D341Med (cell line): ENCODE measurements around the gene HCFC2.

ENCODE experiments used
- DNase-seq: peaks from one replicate; pipeline ENCODE4 v3.0.0; 2012; ENCODE audit warnings: low spot score

Gene HCFC2

GRCh38 chr12:104121001-104121400 is 56.7 kb downstream of the HCFC2 start:
- DNase-seq: no peak

- no peak for DNase-seq
These were observed 58.0 kb downstream of the HCFC2 start for GRCh38 chr12:104122298-104122697.

GRCh38 chr12:104126548-104126947 is 62.2 kb downstream of the HCFC2 start:
- no peak for DNase-seq

GRCh38 chr12:104130760-104131159 is 66.4 kb downstream of the HCFC2 start:
- no peak for DNase-seq

- no peak for DNase-seq
These were observed 67.3 kb downstream of the HCFC2 start for GRCh38 chr12:104131609-104132008.

- no peak for DNase-seq
These were observed 68.1 kb downstream of the HCFC2 start for GRCh38 chr12:104132351-104132956.

GRCh38 chr12:104133321-104133720 is 69.0 kb downstream of the HCFC2 start:
- no peak for DNase-seq

- no peak for DNase-seq
These were observed 69.5 kb downstream of the HCFC2 start for GRCh38 chr12:104133866-104134265.

GRCh38 chr12:104134882-104135281 is 70.6 kb downstream of the HCFC2 start:
- DNase-seq: no peak

- no peak for DNase-seq
These were observed 72.2 kb downstream of the HCFC2 start for GRCh38 chr12:104136577-104136976.

- peak; percentile 69 for DNase-seq
These were observed 72.9 kb downstream of the HCFC2 start for GRCh38 chr12:104137001-104137901.

GRCh38 chr12:104137902-104138796 is 73.8 kb downstream of the HCFC2 start, which contains the start of gene NFYB:
TSS of gene NFYB (minus strand) at chr12:104138210. CDS start at chr12:104135453, 2,757 bp downstream.
- DNase-seq: peak; percentile 95

GRCh38 chr12:104138797-104139152 is 74.4 kb downstream of the HCFC2 start:
- no peak for DNase-seq

GRCh38 chr12:104142543-104142942 is 78.2 kb downstream of the HCFC2 start:
- DNase-seq: no peak

- DNase-seq: no peak
These were observed 78.7 kb downstream of the HCFC2 start for GRCh38 chr12:104143002-104143401.

- DNase-seq: no peak
These were observed 79.6 kb downstream of the HCFC2 start for GRCh38 chr12:104143918-104144317.

GRCh38 chr12:104147346-104147745 is 83.0 kb downstream of the HCFC2 start:
- no peak for DNase-seq

GRCh38 chr12:104150416-104150815 is 86.1 kb downstream of the HCFC2 start:
- no peak for DNase-seq

- no peak for DNase-seq
These were observed 88.4 kb downstream of the HCFC2 start for GRCh38 chr12:104152685-104153241.

- no peak for DNase-seq
These were observed 90.0 kb downstream of the HCFC2 start for GRCh38 chr12:104154286-104154685.

- peak; percentile 58 for DNase-seq
These were observed 90.5 kb downstream of the HCFC2 start for GRCh38 chr12:104154806-104155205.
